Forelimb muscle (tissue), 1 donor: ENCODE measurements around the gene TSPAN32. TPM values are rescaled to one million over a fixed set of nuclear protein-coding genes. Genes with fewer than 3 reads are reported as not detected.
"Not testable (repeated sequence)": the region's sequence is repeated elsewhere in the genome, so short reads cannot be mapped to it uniquely, and the experiment has no call there.

Experiments
- DNase-seq: peaks from one replicate; pipeline ENCODE4 v3.0.0-alpha.2; 2013; ENCODE audit warnings: low read depth
- polyA plus RNA-seq: library from polyadenylated mRNA; unstranded; fragments of 120-200 nt; gene quantifications from one replicate; pipeline ENCODE4 v1.2.1, GENCODE V29; 2013; ENCODE audit not compliant: insufficient read length

TSPAN32 gene
- polyA plus RNA-seq, 1 donor, result 3.0 TPM

GRCh38 chr11:2314525-2315394 is 12.9 kb downstream of the TSPAN32 start:
- DNase-seq, result no peak

DNA sequence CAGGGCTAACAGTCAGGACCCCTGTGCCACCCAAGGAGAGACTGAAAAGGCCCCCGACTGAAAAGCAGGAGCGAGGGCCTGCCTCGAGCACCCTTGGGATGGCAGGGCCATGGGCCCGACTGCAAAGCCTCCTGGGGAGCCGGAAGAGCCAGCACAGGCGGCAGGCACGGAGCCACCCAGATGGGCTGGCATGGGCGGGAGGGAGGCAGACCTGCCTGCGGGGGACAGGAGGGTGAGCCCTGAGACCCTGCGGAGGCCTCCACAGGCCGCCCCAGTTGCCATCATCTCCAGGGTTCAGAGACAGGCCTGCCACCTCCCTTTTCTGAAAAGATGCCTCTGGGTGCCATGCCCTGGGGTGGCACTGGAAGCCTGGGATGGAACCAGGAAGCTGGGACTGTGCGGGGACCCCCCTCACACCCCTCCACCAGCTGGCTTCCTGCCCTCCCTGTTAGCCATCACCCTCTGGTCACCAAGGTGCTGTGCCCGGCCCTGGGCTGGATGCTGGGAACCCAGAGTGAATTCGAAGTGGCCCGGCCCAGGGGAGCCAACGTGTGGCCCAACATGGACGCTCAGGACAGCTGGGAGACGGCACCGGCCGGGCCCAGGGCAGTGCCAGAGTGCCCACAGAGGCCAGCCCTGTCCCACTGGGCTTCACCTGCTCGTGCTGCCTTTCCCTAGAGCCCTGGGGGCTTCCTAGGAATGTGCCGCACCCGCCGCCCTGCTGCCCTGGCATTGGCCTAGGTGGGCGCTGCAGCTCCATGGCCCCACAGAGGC is 13.8 kb downstream of the TSPAN32 start:
- no peak for DNase-seq

GRCh38 chr11:2316169-2316962 is 14.6 kb downstream of the TSPAN32 start:
- no peak for DNase-seq

- DNase-seq, result no peak
Observed at GRCh38 chr11:2316963-2317244, 15.1 kb downstream of the TSPAN32 start.

GRCh38 chr11:2317354-2318050 is 15.7 kb downstream of the TSPAN32 start:
- DNase-seq, result no peak

DNA sequence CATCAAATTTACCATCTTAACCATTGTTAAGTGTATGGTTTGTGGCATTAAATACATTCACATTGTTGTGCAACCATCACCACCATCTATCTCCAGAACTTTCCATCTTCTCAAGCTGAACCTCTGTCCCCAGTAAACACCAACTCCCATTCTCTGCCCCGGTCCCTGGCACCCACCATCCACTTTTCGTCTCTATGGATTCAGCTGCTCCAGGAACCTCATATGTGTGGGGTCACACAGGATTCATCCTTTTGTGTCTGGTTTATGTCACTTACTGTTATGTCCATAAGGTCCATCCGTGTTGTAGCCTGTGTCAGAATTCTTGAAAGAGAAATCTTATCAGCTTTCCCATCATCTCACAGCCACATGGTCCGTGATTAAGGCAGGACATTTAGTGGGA is 16.3 kb downstream of the TSPAN32 start:
- no peak for DNase-seq

DNA sequence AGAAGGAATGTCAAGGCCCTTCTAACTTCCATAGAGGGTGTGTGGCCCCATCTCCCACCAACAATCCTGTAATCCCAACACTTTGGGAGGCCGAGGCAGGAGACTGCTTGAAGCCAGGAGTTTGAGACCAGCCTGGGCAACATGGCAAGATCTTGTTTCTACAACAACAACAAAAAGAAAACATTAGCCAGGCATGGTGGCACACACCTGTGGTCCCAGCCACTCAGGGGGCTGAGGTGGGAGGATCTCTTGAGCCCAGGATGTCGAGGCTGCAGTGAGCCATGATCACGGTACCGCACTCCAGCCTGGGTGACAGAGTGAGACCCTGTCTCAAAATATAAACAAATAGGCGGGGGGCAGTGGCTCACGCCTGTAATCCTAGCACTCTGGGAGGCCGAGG is 16.9 kb downstream of the TSPAN32 start:
- no peak for DNase-seq

GRCh38 chr11:2319791-2320472 is 18.1 kb downstream of the TSPAN32 start:
- DNase-seq, result no peak

DNA sequence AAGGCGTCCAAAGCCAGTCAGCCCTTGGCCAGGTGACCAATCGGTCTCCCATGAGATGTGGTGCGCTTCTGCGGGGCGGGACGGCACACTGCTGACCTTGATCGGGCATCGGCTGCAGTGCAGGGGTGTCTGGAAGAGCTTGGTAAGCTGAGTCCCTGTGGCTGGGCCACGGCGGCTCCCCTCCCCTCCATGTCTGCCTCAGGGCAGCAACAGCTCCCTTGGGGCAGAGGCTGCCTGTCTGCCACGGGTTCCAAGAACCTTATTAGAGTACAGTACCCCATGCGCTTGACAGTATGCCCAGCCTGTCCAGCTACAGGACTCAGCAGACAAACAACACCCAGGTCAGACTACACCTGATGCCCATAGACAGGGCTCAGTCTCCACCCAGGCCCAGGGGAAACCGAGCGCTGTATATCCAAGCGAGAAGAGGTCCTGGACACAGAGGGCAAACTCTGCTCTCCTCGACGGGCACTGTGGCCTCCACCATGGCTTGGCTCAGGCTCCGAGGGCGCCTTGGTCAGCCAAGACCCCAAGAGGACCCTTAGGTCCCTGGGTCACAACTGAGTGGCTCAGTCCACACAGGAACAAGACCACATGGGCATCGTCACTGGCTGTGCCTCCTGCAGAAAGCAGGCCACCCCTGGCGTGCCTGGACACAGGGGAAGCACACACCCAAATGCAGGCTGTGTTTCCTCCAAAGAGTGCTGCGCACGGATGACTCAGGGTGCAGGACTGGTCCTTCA is 18.9 kb downstream of the TSPAN32 start:
- DNase-seq, result no peak

GRCh38 chr11:2321311-2321683 is 19.5 kb downstream of the TSPAN32 start:
- no peak for DNase-seq

GRCh38 chr11:2325123-2325522 is 23.3 kb downstream of the TSPAN32 start:
- DNase-seq, result no peak

DNA sequence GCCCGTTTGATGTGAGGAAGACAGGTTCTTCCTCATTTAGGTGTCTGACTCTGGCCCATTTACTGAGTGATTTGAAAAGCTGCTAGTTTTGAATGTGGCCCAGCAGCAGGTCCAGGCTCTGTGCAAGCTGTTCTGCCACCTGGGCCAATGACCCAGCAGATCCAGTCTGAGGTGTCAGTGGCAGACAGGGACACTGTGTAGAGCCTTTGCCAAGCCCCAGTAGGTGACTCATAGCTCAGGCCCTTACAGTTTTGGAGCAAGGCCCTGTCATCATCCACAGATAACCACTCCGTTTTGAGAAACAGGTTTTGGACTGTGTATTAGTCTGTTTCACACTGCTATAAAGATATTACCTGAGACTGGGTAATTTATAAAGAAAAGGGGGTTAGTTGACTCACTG is 23.9 kb downstream of the TSPAN32 start:
- no peak for DNase-seq

GRCh38 chr11:2327032-2327431 is 25.2 kb downstream of the TSPAN32 start:
- DNase-seq, result no peak

GRCh38 chr11:2328021-2328420 is 26.2 kb downstream of the TSPAN32 start:
- no peak for DNase-seq

GRCh38 chr11:2328656-2329354 is 27.0 kb downstream of the TSPAN32 start:
- DNase-seq, result no peak

DNA sequence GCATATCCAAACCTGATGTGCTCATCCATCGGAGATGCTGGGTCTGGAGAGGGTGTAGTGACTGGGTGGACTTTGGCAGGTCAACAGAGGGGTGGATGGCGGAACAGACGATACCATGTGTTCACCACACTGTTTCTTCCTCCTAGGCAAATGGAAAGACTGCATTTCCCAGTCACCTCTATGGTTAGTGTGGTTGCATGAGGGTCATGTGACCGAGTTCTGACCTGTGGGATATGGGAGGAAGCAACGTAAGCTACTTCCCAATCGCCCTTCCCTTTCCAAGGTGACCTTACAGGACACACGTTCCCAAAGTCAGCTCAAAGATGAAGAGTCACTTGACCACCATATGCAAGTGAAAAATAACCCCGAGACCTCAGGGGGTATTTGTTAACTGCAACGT is 27.7 kb downstream of the TSPAN32 start:
- no peak for DNase-seq

DNA sequence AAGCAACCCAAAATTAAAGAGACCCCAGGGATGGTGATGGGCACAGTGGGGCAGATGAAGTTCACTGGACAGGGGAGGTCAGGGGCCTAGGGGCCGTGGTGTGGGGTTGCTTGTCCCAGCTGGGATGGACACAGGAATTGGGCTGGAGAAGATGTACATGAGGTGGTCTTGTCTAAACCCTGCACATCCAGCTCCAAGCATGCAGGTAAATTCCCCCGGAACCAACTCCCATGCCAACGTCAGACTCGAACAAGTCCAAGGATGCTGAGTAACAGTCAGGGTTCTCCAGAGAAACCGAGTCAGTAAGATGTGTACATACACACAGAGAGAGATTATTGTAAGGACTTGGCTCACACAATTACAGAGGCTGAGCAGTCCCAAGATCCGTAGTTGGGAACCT is 28.9 kb downstream of the TSPAN32 start:
- DNase-seq, result no peak

DNA sequence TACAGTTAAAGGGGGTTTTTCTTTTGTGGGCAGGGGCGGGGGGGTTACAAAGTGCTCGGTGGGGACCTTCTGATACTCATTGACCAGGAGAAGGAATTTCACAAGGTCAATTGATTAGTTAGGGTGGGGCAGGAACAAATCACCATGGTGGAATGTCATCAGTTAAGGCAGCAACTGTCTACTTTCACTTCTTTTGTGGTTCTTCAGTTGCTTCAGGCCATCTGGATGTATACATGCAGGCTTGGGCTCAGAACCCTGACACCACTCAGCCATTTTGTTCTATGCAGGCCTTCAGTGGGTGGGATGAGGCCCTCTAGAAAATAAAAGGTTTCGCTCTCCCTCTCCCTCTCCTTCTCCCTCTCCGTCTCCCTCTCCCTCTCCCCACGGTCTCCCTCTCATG is 29.6 kb downstream of the TSPAN32 start:
- DNase-seq, result no peak

- not testable (repeated sequence) for DNase-seq
Observed at GRCh38 chr11:2332569-2332968, 30.8 kb downstream of the TSPAN32 start.
